Endothelial cell of umbilical vein (primary cell): ENCODE measurements around the gene ABCD3. TPM values are rescaled to one million over a fixed set of nuclear protein-coding genes. Genes with fewer than 3 reads are reported as not detected.
"Not testable (repeated sequence)": the region's sequence is repeated elsewhere in the genome, so short reads cannot be mapped to it uniquely, and the experiment has no call there.

Experiments used
- BruUV-seq: library from RNA; stranded (reverse); fragments of 400-500 nt; replicated peaks from 2 replicates; lab custom pipeline; 2021; lab: Mats Ljungman, UMichigan
- CTCF ChIA-PET: fragments of 300-600, 350-600 bp; sonication (Branson Sonifier 250); formaldehyde crosslinking; loops from one replicate; lab custom pipeline; 2021; ENCODE audit warnings: antibody characterized with exemption, inconsistent platforms; lab: Charles Lee
- POLR2A ChIA-PET: fragments of 300-600, 350-600 bp; sonication (Branson Sonifier 250); formaldehyde crosslinking; loops from one replicate; lab custom pipeline; 2021; ENCODE audit warnings: antibody characterized with exemption, inconsistent platforms; lab: Charles Lee
- DNase-seq: peaks from one replicate; pipeline ENCODE4 v3.0.0-alpha.2; 2011; ENCODE audit warnings: low read depth, low spot score
- FAIRE-seq: peaks from 2 replicates; lab custom pipeline; 2011; peaks lifted over from hg19 to GRCh38; lab: Jason Lieb, UNC
- H2AFZ ChIP-seq: 2 replicates; pipeline ENCODE4 v1.6.0; 2012; ENCODE audit warnings: low read depth, low read length, control low read depth, inconsistent platforms
- H3K27ac ChIP-seq: 2 replicates; pipeline ENCODE4 v1.5.1; 2011; ENCODE audit warnings: low read depth, mild to moderate bottlenecking, control low read depth, low read length, moderate library complexity; ENCODE audit not compliant: insufficient read depth
- H3K27me3 ChIP-seq, 2 experiments: 2 replicates each; pipeline versions ENCODE4 v1.6.0 to v1.6.1; 2011; ENCODE audit warnings: low read length in 2 of 2, mixed read lengths in 1 of 2; ENCODE audit not compliant: control insufficient read depth in 2 of 2, insufficient read depth in 2 of 2
- H3K36me3 ChIP-seq, 2 experiments: 2 replicates in 1 of 2; 3 replicates in 1 of 2; pipeline ENCODE4 v1.5.1; 2011; ENCODE audit warnings: low read length in 2 of 2, mild to moderate bottlenecking in 1 of 2, moderate library complexity in 1 of 2; ENCODE audit not compliant: control insufficient read depth in 2 of 2, insufficient read depth in 2 of 2; ENCODE audit errors: extremely low read depth in 1 of 2
- H3K4me1 ChIP-seq: 3 replicates; pipeline ENCODE4 v1.5.1; 2011; ENCODE audit warnings: mild to moderate bottlenecking, low read length; ENCODE audit not compliant: control insufficient read depth, insufficient read depth; ENCODE audit errors: extremely low read depth
- H3K4me2 ChIP-seq: 2 replicates; pipeline ENCODE4 v1.6.1; 2011; ENCODE audit warnings: low read length, control low read depth, mixed read lengths; ENCODE audit not compliant: insufficient read depth
- H3K4me3 ChIP-seq, 3 experiments: fragments of 200-600 bp in 1 of 3; sonication (generic), shearing (Covaris generic) in 1 of 3; replicated peaks in 1 of 3; 2 replicates each; pipeline ENCODE4 v1.5.1; 2011 to 2016; ENCODE audit warnings: control low read depth in 3 of 3, low read length in 3 of 3, mild to moderate bottlenecking in 2 of 3, inconsistent platforms in 1 of 3, low read depth in 1 of 3, moderate library complexity in 1 of 3; ENCODE audit not compliant: insufficient read depth in 1 of 3
- H3K79me2 ChIP-seq: 2 replicates; pipeline ENCODE4 v1.6.0; 2012; ENCODE audit warnings: low read length, inconsistent platforms; ENCODE audit not compliant: control insufficient read depth, insufficient read depth
- H3K9ac ChIP-seq: replicated peaks from 2 replicates; pipeline ENCODE3; 2011; ENCODE audit warnings: low read length, control low read depth; ENCODE audit not compliant: insufficient read depth; ENCODE audit errors: extremely low read depth
- H3K9me1 ChIP-seq: replicated peaks from 3 replicates; pipeline ENCODE4 v1.6.0; 2011; ENCODE audit warnings: mild to moderate bottlenecking, low read length; ENCODE audit not compliant: control insufficient read depth, insufficient read depth; ENCODE audit errors: extremely low read depth
- H3K9me3 ChIP-seq: replicated peaks from 2 replicates; pipeline ENCODE4 v1.5.1; 2012; ENCODE audit warnings: low read length, inconsistent platforms; ENCODE audit not compliant: control insufficient read depth, insufficient read depth
- H4K20me1 ChIP-seq: replicated peaks from 2 replicates; pipeline ENCODE3; 2011; ENCODE audit warnings: mild to moderate bottlenecking, low read length; ENCODE audit not compliant: control insufficient read depth, insufficient read depth; ENCODE audit errors: extremely low read depth
- CTCF ChIP-seq, 2 donors: IDR thresholded peaks; 1 replicate in 1 of 2; 2 replicates in 1 of 2; pipeline ENCODE4 v1.5.1; 2011; ENCODE audit warnings: low read length in 2 of 2, mild to moderate bottlenecking in 2 of 2, moderate library complexity in 2 of 2, control low read depth in 1 of 2, inconsistent platforms in 1 of 2, low read depth in 1 of 2; ENCODE audit not compliant: insufficient read depth in 1 of 2; ENCODE audit errors: extremely low read depth in 1 of 2
- EZH2 ChIP-seq: IDR thresholded peaks from 2 replicates; pipeline ENCODE4 v1.6.1; 2012; ENCODE audit warnings: borderline replicate concordance, low read depth, mild to moderate bottlenecking, moderate library complexity, low read length, inconsistent platforms; ENCODE audit not compliant: severe bottlenecking
- FOS ChIP-seq: IDR thresholded peaks from 2 replicates; pipeline ENCODE4 v1.6.1; 2011; ENCODE audit warnings: mild to moderate bottlenecking, low read length, moderate library complexity, borderline replicate concordance; ENCODE audit not compliant: insufficient read depth
- GATA2 ChIP-seq: IDR thresholded peaks from 2 replicates; pipeline ENCODE4 v1.7.0; 2011; ENCODE audit warnings: low read depth, mild to moderate bottlenecking, moderate library complexity, mixed read lengths, low read length; ENCODE audit not compliant: insufficient read length, insufficient read depth
- JUN ChIP-seq: IDR thresholded peaks from 2 replicates; pipeline ENCODE4 v1.6.1; 2011; ENCODE audit warnings: borderline replicate concordance, low read depth; ENCODE audit not compliant: insufficient read length, insufficient read depth
- MAX ChIP-seq: IDR thresholded peaks from 2 replicates; pipeline ENCODE4 v1.6.1; 2011; ENCODE audit not compliant: insufficient read depth, insufficient read length
- MYC ChIP-seq: IDR thresholded peaks from one replicate; pipeline ENCODE4 v1.6.1; 2011; ENCODE audit warnings: mild to moderate bottlenecking, low read depth, low read length
- POLR2A ChIP-seq: IDR thresholded peaks from 2 replicates; pipeline ENCODE4 v1.6.1; 2012; ENCODE audit warnings: low read depth, mild to moderate bottlenecking, control low read depth, low read length
- POLR2AphosphoS5 ChIP-seq: IDR thresholded peaks from 2 replicates; pipeline ENCODE4 v1.6.1; 2012; ENCODE audit warnings: low read depth, mild to moderate bottlenecking, control low read depth, low read length, moderate library complexity; ENCODE audit not compliant: insufficient read depth
- dilution Hi-C: fragments of 300-500 bp; cut with MboI; formaldehyde crosslinking; loops from one replicate; pipeline ENCODE4 v1.15.0; 2019; ENCODE audit warnings: low sequenced_read_pairs; ENCODE audit not compliant: extremely low pct_ligation_motif_present
- intact Hi-C: fragments of 100-400 bp; cut with micrococcal nuclease; formaldehyde crosslinking; loops from one replicate; pipeline ENCODE4 v1.10.0; 2022
- polyA plus RNA-seq, 4 experiments: library from polyadenylated mRNA; depleted of rRNA in 3 of 4; stranded (reverse) in 3 of 4; unstranded in 1 of 4; fragments of >200 nt; gene quantifications; 2 replicates each; pipeline versions ENCODE4 v1.2.1 to v1.2.3, GENCODE V29; 2011 to 2012; ENCODE audit warnings: missing spikeins in 1 of 4
- total RNA-seq: library from RNA; stranded (reverse); gene quantifications from 2 replicates; pipeline ENCODE4 v1.2.3, GENCODE V29; 2021

ABCD3 gene
- total and polyA plus RNA-seq, 2 donors (not counting 3 experiments of a cell fraction or from before 2014, with no cell fraction given) = 6.3 to 31.6 TPM

- dilution Hi-C loops (no loop called here), intact Hi-C loops (no loop called here)
- ChIA-PET POLR2A (no interaction called here), CTCF (no interaction called here)
- no peak overlapping the region for H3K9ac ChIP-seq
- no peaks in the 10 kb centered on the region for H3K9me3 ChIP-seq
- H3K9me1 ChIP-seq = no peaks in the 10 kb centered on the region
- peaks cover 2% of the 10 kb centered on the region for H4K20me1 ChIP-seq
- H3K4me3 ChIP-seq = no peak overlapping the region
- no peaks in the 10 kb centered on the region for H3K4me1 ChIP-seq
- H3K4me2 ChIP-seq = no peak overlapping the region
- no TSS peak for BruUV-seq
- no peak overlapping the region for H3K27ac ChIP-seq
- FAIRE-seq (no peak), DNase-seq (no peak)
- no peaks in the 10 kb centered on the region for H3K36me3 ChIP-seq
- no peak overlapping the region for H2AFZ ChIP-seq
- H3K79me2 ChIP-seq = peaks cover 13% of the 10 kb centered on the region
- H3K27me3 ChIP-seq = no peaks in the 10 kb centered on the region
- no peak for TF ChIP-seq MYC
- TF ChIP-seq EZH2 = no peak
- no peak for TF ChIP-seq POLR2AphosphoS5
- TF ChIP-seq JUN = no peak
- TF ChIP-seq GATA2 = no peak
- TF ChIP-seq CTCF (IDR thresholded peaks at IDR 0.05; ENCODE audit: extremely low read depth in 1 of 2, insufficient read depth in 1 of 2, low read depth in 1 of 2, low read length in 2 of 2) = no peak
- no peak for TF ChIP-seq POLR2A
- TF ChIP-seq FOS = no peak
- no peak for TF ChIP-seq MAX
Observed at GRCh38 chr1:94428441-94428840, 10.3 kb downstream of the ABCD3 start.

GRCh38 chr1:94428927-94429528 is 10.8 kb downstream of the ABCD3 start:
- H3K9me3 ChIP-seq, dilution Hi-C loops, H3K9me1 ChIP-seq, H4K20me1 ChIP-seq, H3K9ac ChIP-seq, H3K4me3 ChIP-seq, H3K27me3 ChIP-seq, H3K36me3 ChIP-seq, H2AFZ ChIP-seq, intact Hi-C loops, DNase-seq, POLR2A ChIA-PET, CTCF ChIA-PET, BruUV-seq, H3K4me1 ChIP-seq, H3K4me2 ChIP-seq, FAIRE-seq, H3K27ac ChIP-seq: not testable (repeated sequence)
- H3K79me2 ChIP-seq = peaks cover 13% of the 10 kb centered on the region

GRCh38 chr1:94430066-94430465 is 11.9 kb downstream of the ABCD3 start:
- FAIRE-seq, H3K4me1 ChIP-seq, H2AFZ ChIP-seq, CTCF ChIA-PET, H3K4me2 ChIP-seq, dilution Hi-C loops, H4K20me1 ChIP-seq, H3K9ac ChIP-seq, H3K9me3 ChIP-seq, H3K27me3 ChIP-seq, DNase-seq, intact Hi-C loops, H3K36me3 ChIP-seq, H3K27ac ChIP-seq, BruUV-seq, H3K9me1 ChIP-seq, POLR2A ChIA-PET, H3K4me3 ChIP-seq: not testable (repeated sequence)
- peaks cover 13% of the 10 kb centered on the region for H3K79me2 ChIP-seq
